RPMI7951 (cell line): Measurements from ENCODE around the gene PRCD. TPM values are rescaled to one million over a fixed set of nuclear protein-coding genes. Genes with fewer than 3 reads are reported as not detected.
"Not testable (repeated sequence)": the region's sequence is repeated elsewhere in the genome, so short reads cannot be mapped to it uniquely, and the experiment has no call there.

ENCODE experiments used
- DNase-seq: peaks from one replicate; pipeline ENCODE4 v3.0.0-alpha.2; 2012; ENCODE audit warnings: low read depth
- total RNA-seq: library from RNA; depleted of rRNA; stranded (reverse); fragments of >200 nt; shearing (Covaris generic); gene quantifications from 2 replicates; pipeline ENCODE4 v1.2.3, GENCODE V29; 2014

Gene PRCD
- total RNA-seq, 1 experiment from 2014 or later: 0.48 TPM

DNA sequence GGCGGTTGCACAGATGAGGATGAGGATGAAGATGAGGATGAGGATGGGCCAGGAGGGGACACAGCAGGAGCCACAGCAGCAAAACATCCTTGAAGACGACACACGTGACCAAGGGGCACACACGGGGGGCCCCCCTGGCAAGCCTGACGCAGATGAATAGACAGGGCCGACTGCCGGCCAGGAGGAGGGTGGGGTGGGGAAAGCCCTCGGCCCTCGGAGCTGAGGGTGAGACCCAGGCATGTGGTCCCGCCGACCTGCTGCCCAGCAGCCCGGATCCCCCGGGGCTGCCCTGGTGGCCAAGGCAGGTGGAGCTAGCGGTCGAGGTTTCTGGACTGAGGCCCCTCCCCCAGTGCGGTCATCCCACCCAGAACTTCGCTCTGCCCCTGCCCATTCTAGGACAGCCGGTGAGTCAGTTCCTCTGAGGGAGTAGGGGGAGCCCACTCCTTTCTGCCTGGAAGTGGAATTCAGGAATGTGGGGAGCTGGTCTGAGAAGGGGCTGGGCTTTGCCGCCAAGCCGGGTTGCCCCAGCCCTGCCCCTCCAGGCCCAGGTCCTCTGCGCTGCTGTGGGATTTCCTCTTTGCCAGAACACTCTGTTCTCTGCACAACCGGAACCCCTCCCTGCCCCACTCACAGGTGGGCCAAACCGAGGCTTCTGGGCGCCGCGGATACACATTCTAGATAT lies 12.3 kb upstream of the PRCD start:
- DNase-seq: peak; percentile 23

DNA sequence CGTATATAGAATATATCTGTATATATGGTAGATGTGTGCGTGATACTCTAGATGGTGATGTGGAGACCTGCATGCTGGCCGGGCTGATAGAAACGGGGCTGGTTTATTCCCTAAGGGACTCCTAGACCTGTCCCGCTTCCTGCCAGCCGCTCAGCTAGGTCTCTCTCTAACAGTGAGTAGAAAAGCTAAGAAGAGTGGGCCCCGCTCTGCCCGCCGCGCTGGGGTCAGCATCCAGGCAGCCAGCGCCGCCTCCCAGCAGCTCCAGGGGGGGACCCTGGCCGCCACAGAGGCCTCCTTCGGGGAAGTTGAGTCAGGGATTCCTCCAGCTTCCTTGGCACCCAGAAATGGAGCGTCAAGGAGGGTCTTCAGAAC lies 11.7 kb upstream of the PRCD start:
- DNase-seq: no peak

DNA sequence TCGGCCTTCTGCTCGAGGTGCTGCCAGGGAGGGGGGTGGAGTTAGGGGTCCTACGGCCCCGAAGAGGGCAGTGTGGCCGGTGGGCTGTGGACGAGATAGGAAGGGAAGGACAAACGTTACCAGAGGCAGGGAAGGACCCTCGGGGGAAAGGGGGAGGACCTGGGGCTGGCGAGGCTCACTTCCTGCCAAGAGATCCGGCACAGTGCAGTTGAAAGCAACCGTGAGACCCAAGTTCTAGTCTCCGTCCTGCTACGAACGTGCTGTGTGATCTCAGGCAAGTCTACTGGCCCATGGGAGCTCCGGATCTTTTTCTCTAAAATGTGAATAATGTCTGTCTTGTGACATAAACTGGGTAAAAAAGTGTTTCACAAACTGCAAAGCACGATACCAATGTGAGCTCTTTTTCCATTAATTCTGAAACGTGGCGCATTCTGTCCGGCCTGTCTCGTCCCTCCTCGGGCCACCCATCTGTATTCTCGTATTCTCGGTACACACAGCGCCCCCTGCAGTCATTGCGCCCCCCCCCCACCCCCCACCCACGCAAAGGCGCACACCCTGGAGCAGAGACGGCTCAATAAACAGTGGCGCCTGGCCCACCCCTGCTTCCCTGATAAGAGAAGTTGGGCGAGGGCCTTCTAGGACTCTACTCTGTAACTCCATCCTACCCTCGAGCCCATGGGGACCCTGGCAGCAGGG lies 11.2 kb upstream of the PRCD start:
- DNase-seq: no peak

DNA sequence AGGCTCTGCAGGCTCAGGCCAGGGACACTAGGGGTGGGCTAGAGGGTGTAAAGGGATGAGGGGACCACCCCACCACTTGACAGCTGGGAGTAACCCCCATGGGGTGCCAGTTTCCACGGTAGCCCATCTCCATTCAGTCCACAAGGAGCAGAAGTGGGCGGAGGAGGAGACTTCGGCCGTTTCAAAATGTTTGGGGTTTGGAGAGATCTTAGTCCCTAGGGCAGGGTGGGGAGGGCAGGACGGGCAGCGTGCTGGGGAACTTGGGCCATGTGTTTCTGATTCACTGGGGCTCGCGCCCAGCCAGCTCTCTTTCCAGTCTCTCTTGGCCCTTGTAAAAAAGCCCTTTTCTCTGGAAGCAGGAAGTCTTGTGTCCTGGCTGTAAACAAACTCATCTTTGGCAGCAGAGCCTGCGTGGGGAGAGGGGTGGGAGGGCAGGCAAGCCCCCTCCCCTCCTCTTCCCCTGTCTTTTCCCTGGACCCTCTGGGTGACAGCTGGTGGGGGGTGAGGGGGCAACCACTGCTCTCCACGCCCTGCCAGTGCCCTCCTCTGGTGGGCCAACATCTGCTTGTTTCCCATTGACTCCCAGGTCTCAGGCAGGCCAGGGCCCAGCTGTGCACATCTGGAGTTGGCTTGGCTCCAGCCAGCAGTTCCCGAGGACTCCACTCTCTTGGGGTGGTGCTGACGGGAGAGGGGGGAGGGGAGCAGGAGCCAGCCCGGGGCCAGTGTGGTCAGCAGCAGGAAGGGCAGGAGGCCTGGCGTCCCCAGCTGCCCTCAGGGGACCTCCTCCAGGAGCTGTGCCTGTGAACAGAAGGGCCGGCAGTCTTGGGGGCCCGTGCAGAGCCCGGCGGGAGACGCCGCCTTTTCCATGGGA lies 10.4 kb upstream of the PRCD start:
- DNase-seq: peak; percentile 93

DNA sequence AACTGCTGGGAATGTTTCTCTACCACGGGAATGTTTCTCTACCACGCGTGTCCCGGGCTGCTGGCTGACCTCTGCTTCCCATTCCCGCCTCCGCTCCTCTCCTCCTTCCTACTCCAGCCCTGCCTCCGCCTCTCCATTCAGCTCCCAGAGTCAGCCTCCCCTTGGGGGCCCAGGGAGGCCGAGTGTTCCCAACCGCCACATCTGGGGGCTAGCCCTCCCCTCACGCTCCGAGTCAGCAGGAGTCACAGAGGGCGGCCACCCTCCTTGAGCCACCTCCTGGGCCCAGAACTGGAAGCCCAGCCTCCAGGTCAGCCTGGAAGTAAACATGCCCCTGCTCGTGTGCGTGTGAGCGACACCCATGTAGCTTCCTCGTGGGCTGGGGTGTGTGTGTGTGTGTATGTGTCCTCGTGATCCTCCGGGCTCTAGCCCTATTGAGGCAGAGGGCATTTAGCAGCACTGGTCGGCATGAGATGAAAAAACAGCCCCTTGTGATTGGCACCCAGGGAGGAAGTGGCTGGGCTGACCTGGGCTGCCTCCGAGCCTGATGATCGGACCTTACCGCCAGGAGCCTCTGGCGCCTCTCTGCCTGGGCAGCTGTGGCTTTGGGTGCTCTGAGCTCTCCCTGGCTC lies 9.6 kb upstream of the PRCD start:
- DNase-seq: no peak

DNA sequence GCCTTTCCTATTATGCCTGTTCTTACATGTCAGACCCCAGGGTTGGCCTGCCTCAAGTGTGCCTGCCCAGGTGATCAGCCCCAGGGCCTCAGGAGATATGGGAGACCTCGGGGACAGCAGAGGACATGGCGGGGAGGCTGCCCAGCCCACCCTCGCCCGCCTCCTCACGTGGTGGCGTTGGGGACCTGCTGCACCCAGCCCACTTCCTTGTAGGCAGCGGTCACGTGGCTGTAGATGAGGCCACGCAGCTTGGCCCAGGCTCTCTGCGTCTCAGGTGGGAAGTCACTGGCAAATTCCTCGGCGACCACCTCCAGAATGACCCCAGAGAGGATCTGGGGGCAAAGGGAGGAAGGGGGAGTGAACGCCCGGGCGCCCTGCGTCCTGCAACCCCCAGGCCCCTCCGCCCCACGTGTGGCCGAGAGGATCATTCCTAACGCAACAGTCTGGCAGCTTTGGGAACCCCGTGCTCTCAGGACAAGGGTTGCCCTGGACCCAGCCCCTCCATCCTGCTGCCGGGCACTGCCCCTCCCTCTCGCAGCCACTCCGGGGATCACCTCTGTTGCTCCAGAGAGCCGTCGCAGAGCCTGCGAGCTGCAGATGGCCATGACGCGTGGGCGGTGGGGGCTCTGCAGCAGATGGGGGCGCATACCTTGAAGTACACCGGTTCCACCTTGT lies 8.9 kb upstream of the PRCD start:
- no peak for DNase-seq

DNA sequence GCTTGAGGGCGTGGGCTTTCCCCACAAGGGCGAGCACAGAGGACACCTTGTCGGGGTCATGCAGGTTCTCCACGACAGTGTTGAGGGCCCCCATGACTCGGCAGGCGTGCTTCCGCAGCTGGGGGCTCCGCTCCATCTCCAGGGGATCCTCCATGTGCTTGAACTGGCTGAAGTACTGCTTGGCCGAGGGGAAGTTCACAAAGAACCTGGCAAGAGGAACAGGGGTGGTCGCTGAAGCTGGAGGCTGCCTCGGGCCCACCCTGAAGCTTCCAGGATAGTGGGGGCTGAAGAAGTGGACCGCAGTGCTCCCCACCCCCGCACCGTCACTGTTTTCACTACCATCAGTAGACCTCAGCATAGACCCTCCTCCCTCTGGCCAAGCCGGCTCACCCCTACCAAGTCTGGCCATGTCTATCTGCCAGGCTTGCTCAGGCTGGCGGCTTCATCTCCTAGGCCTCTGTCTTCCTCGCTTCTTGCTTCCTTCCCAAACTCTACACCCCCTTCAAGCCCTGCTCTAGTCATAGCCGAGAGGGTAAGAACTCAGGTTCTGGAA lies 8.3 kb upstream of the PRCD start:
- DNase-seq: no peak

DNA sequence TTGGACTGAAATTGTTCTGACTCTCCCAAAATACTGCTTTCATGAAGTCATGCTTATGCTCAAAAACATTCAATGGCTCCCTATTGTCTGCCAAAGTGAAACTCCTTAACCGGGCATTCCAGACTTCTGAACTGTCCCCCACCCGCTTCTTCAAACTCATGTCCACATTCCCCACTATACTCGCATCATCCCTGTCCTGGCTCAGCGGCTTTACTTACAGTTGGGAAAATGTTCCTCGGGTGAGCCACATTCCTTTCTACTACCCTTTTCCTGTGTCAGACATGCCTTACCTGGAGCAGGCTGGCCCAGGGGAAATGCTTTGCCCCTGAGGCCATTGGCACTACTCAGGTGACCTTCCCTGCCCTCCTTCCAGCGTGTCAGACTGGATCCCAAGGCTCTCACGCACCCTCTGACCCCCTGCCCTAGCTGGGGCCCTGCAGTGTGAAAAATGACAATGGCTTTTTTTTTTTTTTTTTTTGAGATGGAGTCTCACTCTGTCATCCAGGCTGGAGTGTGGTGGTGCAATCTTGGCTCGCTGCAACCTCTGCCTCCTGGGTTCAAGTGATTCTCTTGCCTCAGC lies 7.7 kb upstream of the PRCD start:
- DNase-seq: no peak

DNA sequence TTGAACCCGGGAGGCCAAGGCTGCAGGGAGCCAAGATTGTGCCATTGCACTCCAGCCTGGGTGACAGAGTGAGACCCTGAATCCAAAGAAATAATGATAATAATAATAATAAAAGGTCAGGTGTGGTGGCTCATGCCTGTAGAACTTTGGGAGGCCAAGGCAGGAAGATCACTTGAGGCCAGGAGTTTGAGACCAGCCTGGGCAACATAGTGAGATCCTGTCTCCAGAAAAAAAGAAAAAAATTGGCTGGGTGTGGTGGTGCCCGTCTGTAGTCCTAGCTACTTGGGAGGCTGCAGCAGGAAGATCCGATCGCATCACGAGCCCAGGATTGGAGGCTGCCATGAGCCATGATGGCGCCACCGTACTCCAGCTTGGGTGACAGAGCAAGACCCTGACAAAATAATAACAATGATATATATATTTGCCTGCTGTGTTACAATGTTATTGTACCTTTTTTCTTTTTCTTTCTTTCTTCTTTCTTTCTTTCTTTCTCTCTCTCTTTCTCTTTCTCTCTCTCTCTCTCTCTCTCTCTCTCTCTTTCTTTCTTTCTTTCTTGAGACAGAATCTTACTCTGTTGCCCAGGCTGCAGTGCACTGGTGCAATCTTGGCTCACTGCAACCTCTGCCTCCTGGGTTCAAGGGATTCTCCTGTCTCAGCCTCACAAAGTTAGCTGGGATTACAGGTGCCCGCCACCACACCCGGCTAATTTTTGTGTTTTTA lies 6.0 kb upstream of the PRCD start:
- DNase-seq: not testable (repeated sequence)

DNA sequence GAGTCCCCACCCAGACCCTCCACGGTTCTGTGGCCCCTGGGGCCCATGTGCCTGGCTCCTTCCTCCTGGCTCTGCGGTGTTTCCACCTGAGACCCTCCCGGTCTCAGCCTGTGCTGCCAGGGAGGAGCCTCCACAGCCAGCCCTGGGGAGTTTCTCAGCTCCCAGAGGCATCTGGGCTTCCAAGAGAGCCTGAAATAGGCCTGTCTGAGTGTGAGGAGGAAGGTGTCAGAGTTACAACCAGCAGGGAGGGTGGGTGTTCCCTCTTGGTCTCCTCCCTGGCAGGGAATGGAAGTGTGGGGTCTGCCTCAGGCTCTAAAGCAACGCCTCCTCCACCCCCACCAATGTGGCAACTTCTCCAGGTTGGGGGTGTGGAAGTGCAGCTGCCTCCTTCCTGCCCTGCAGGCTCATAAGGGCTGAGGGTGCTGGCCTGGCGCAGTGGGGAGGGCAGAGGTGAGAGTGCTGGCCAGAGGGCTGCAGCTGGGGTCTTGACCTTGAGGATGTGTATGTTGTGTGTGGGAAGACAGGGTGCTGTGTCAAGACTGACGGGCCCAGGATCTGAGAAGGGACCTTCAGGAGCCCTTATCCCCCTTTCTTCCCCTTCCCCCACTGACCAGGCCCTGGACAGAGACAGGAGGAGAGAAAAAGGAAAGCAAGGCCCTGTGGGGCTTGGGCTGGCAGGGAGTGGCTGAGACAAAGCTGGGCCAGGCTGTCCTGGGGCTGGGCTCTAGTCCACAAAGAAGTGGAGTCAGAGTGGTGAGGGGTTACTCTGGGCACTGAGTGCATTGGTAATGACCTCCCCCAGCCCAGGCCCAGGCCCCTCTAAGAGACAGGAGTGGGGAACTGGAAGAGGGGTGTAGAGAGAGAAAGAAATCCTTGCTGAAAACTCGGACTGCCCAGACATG lies 4.8 kb upstream of the PRCD start:
- peak; percentile 43 for DNase-seq

DNA sequence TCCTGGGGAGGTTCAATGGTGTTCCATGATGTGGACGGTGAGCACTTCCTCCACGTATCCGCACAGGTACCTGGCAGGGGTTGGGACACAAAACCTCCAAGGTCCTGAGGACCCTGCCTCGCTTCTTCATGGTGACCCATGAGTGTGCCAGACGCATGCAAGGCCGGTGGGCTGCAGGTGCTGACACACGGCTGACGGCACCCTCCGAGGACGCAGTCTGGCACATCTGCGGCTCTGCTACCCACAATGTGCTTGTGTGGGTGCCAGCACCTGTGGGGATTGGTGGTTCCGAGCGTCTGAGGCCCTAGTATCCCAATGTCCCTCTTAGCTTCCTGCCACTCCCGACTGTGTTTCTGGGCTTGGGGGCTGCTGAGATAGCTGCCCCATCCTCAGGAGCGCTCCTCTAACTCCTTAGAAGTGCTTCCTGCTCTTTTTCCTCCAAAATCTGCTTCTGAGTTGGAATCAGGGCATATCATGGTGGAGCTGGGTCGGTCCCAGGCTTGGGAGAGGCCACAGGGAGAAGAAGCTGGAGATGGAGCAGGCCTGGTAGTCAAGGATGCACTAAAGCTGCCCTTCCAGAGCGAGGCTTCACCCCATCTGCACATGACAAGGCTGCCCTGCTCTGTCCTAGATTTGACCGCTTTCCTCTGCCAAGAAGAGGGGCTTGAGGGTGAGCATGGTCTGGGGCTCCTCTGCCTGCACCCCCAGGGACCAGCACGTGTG lies 3.9 kb upstream of the PRCD start:
- no peak for DNase-seq

DNA sequence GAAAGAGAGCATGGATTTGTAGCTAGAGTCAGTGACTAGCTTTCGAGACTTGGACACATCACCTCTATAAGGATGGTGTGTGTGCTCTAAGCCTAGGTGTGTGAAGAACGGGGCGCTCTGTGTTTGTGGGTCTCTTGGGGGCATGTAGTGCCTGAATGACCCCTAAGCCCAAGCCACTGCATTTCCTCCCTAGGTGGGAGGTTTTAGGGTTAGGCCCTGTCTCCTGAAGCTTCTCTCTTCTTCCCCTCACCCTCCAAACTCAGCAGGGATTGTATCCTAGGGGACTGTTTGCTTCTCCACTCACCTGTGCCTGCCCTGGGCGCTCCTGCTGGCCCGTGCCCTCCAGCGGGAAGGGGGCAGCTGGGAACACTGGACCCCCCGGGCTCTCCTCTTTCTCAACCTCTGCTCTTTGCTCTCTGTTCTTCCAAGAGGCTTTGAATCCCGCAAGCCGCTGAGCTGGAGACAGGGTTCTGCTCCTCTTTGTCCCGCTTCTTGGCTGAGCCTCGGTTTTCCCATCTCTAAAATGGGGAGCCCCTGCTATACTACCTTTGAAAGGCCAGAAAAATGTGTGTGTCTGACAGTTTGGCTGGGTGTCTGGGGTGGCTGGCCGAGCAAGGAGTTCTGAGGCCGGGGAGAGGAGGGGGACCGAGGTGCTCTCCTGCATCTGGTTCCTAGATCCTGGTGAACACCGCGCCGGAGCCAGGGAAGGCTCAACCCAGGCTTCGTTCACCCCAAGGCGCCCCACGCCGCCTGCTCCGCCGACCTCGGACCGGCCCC lies 3.1 kb upstream of the PRCD start:
- no peak for DNase-seq

DNA sequence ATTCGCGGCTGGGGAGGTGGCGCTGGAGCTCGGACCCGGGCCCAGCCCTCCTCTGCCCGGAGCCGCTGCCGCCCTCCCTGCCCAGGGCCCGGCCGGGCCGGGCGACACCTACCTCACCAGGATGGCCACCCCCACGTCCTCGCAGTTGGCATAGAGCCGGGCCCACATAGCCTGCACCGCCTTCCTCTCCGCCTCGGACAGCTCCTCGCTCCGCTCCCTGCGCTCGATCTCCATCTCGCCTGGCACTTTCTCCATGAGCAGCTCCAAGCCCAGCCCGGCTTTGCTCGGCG lies 2.6 kb upstream of the PRCD start:
- DNase-seq: peak; percentile 34

DNA sequence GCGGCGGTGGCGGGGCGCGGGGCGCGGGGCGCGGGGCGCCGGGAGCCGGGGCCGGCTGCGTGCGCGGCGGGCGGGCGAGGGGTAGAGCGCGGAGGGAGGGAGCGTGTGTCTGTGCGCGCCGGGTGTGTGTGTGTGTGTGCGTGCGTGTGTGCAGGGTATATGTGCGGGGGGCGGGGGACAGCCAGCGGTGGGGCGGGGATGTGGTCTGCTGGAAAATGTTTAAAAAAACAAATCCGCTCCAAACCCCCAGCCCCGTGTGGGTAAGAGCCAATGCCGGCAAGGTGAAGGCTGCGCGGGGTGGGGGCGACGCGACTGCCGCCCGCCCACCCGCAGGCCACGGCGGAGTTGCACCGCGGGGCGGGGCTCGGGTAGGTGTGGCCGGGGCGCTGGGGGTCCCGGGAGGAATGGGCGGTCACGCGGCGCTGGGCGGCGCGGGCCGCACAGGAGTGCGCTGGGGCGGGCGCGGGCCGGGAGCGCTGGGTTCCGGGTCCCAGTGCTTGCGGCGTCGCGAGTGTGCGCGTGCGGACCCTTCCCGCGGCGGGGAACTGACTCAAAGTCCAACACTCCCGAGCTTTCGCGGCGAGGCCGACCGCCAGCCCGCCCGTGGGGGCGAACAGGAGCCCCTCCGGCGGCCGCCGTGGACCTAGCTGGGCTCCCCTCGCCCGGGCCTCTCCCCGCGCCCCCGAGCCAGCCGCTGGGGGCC lies 2.1 kb upstream of the PRCD start, which contains the start of gene CYGB:
CYGB (minus strand) TSS at position 132 of the 703 bp plus-strand sequence. CDS start 167 bp downstream, outside the sequence.
- DNase-seq: peak; percentile 11

DNA sequence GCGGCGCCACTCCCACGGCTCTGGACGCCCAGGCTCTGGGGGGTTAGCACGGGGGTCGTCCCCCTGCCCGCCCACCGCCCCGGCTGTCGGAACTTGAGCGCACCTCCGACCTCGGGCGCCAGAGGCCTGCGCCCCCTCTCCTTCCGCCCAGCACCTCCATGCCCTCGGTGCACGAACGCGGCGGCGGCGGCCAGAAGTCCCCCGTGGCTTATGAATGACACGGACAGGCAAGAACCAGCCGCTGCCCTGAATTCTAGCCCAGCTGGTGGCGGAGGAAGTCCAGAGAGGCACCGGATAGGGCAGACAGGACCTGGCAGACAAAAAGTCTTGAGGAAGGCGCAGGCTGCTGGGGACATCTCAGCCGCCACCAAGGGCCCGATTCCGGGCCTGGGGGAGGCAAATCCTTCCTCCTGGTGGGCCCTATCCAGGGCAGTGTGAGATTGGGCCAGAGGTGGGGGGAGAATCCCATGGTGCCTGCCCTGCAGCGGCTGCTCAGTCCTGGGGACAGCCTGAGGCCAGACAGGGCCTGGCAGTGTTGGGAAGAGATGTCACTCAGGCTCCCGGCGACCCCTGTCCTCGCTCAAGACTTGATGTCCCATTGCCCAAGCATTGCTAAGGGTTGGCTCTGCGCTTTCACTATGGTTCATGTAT lies 1.4 kb upstream of the PRCD start:
- DNase-seq: no peak

DNA sequence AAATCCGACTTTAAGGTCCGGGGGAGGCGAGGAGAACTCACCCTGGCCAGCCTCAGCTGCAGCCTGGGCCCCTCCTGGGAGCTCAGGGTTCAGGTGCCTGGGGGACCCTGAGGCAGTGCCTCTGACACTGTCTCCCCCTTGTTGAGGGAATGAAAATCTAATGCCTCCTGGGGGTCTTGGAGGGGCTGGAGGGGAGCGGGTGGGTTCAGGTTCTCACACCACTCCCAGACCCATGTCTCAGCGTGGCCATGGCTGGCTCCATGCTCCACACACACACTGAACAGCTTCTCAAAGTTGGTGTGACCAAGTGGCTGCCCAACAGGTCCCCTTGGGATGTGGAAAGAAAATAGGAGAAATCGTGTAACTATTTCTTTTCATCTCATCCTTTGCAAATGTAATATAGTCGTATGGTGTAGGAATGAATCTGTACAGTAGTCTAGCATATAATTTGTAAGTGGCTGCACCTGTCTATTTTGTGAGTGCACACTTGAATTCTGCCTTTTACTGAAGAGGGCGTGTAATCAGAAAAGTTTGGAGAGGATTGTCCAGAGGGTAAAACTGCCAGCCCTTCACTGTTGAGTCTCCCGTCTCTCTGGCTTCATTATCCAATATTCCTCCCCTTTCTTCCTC lies 788 bp upstream of the PRCD start:
- DNase-seq: no peak
